ENCODE measurements around the gene TMEM9. TPM values are rescaled to one million over a fixed set of nuclear protein-coding genes. Genes with fewer than 3 reads are reported as not detected.

The TMEM9 gene
- 28.2 TPM for total RNA-seq

DNA sequence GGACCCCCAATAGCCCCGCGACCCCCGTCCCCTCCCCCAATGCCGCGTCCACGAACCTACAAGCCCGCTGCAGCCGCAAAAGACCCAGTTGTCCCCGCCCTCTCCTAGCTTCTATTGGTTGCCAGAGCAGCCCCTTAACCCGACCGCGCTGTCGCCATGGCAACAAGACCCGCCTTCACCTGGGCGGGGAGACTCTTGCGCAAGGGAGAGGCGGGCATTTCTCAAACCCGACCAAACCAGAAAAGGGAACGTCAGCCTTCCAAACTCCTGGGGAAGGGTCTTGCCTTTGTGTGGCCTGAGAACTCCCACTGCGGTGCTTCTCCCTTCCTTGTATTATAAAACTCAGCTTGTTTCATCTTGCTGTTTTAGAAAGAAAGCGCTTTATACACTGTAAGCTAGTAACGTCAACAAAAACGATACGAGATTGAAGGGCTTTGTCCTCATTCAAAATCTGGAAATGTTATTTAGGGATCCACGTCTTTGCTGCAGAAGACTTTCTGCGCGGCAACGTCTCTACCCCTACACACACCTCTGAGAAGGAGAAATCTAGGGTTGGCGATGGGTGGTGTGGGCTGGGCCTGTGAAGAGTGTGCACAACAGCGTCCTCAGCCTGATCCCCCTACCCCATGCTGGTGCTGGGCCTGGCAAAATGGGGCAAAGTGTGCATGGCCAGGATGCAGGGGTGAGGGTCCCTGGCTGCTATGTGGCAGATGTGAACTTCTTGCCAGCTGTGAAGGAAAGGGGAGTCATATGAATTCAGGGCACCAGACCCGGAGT, at the start of gene TMEM9:
TSS of gene TMEM9 (minus strand) at position 86 of the 777 bp plus-strand sequence. CDS start 551 bp downstream, outside the sequence.
- peak; percentile 97 for ATAC-seq

DNA sequence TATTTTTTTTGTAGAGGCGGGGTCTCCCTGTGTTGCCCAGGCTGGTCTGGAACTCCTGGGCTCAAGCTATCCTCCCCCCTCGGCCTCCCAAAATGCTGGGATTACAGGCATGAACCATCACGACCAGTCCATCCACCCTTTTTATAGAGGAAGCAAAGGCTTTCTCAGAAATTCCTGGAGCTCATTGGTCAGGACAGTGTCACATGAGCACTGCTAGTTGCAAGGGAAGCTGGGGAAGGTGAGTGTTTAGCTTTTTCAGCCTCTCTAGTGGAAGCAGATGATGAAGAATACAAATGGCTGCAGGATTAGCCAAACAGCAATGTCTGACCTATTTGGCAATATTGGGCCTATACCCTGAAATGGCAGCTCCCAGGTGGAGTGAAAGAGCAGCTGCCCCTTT, 44.3 kb upstream of the TMEM9 start:
- no peak for ATAC-seq

DNA sequence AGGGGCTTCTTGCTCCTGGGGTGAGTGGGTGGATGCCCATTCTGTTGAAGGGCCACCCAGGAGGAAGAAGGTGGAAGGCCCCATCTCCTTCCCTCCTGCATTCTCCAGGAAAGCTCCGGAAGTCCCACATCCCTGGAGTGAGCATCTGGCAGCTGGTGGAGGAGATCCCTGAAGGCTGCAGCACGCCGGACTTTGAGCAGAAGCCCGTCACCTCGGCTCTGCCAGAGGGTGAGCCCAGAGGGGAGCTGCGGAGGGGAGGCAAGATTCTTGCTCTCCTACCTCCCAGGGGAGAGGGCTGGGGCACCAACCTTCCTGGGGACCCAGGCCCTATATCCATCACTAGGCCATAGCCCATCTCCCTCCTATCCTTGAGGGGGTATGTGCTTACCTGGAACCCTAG, 39.8 kb upstream of the TMEM9 start:
- no peak for ATAC-seq

DNA sequence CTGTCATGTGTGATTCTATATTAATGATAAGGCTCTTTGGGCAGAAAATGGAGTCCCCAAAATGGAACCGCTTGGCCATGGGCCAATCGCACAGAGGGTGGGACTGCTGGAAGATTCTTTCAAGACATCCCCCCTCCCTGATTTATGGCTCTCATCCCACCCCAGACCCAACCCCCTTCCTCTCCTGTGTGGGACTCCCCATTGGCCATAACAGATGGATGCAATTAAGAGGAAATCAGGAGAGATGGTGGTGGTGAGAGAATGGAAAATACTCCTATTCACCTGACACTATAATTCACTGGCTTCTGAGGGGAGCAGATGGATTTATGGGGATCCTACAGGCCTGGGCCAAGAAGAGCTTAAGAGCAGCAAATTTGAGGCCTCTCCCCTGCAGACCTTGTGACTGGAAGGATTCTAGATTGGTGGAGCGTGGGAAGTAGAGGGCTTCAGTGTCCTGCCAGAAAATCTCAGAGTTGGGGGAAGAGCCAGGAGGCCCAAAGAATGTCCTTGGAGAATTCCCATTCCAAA, 38.1 kb upstream of the TMEM9 start:
- no peak for ATAC-seq

DNA sequence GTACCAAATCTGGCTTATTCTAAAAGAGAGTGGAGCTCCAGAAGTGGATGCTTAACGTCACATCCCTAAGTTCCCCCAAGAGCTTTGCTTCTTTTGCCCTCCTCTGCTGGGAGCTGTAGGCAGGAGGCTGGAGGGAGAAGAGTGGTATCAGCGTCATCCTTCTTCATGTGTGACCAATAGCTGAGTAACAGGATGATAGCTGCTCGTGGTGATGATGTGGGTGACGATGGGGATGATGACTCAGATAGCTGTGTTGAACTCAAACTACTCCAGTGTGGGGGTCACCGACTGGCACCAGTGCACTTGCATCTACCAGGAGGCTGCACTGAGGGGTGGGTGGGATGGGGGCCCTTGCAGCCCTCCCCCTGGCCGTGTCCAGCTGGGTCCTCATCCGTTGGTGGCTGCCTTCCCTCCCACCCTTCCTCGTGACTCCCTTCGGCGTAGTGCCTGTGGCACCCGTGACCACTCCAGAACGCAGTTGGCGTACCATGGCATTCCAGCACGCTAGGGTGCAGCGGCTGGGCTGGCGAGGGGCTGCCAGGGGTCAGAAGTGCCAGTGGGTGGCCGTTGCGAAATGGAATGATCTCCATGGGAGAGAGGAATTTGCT, 37.5 kb upstream of the TMEM9 start:
- ATAC-seq: peak; percentile 16

DNA sequence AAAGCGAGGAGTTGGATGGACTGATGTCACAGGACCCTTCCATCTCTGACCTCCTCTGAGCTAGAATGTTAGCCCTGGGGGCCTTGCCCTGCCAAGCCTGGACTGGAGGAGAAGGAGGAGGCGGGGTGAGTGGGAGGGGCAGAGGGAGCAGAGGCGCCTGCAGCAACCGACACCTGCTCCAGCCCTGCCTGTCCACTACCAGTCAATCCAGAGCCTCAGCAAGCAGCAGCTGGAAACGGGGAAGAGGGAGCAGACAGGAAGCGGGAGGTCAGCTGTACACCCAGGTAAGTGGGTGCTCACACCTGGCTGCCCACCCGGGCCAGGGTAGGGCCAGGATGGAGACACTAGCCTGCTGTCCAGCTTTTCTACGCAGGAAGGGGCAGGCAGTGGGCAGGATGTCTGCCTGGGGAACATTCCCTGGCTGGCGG, 36.4 kb upstream of the TMEM9 start, which contains the start of gene IGFN1:
TSS of gene IGFN1 (plus strand) at position 201 of the 428 bp plus-strand sequence. CDS start 2,470 bp downstream, outside the sequence.
- ATAC-seq: no peak

DNA sequence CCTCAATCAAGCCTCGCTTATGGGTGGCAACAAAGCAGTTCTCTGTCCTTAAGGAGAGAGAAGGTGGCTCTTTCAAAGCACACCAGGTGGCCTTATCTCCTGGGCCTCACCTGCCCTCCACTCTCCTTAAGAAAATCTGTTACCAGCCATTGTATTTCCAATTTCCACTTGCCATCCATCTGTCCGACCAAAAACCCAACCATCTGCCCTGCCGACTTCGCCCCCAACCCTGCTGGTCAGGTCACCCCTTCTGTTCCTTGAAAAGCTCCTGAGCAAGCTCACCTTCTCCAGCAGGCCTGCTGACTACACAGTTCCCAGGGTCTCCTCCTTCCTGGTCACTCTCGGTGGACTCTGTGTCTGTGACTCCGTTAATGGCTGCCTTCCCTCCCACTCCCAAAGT, 35.7 kb upstream of the TMEM9 start:
- ATAC-seq: no peak

DNA sequence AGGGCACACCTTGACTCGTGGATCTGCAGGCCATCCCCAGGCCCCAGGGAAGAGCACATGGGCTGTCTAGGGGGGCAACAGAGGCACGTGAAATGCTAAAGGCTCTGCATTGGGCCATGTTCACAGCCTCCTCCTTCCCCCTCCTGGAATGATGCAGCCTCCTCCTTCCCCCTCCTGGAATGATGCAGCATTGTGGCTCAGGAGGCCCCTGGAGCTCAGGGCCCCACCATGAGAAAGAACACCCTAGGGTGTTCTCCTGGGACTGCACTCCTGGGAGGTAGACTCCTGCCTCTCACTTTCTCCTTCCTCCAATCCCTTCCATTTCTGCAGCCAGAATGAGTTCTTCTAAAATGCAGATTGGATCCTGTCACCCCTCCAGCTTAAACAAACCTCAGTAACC, 34.8 kb upstream of the TMEM9 start:
- no peak for ATAC-seq

DNA sequence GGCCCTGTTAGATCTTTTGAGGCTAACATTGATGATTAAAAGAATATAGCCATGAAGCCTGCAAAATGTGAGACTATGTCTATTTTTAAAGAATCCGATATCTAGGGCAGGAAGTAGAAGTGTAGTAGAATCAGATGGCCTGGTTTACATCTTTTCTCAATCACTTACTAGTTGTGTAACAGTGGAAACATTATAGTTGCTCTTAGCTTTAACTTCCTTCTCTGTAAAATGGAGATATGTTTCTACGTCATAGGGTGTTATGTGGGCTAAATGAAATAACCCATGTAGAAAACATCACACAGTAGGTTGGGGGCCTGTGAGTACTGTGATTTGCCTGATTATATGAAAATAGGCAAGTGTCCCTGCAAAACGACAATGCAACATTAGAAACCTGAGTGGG, 31.9 kb upstream of the TMEM9 start:
- ATAC-seq: no peak

DNA sequence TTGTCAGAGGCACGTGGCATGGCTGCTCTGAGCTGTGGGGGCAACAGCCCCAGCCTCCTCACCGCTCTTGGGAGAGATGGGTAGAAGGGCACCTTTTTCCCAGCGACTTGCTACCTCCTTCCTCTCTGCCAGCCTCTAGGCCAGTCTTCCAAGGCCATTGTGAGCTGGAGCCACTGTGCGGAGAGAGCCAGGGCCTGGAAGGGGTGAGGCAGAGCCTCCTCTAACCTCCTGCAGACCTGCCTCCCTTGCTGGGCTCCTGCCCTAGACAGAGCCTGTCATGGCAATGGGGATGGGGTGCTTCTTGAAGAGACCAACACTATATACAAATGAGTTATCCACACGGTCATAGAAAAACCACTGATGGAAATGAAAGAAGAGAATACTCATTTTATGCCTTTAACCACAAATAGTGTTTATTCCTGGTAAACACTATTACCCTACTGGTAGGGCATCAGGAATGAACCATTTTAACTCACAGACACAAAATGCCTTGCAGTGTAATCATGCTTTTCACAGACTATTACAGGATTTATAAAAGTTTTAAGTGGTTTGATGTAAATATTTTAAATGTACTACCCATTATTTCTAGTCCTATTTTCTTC, 31.4 kb upstream of the TMEM9 start:
- no peak for ATAC-seq

DNA sequence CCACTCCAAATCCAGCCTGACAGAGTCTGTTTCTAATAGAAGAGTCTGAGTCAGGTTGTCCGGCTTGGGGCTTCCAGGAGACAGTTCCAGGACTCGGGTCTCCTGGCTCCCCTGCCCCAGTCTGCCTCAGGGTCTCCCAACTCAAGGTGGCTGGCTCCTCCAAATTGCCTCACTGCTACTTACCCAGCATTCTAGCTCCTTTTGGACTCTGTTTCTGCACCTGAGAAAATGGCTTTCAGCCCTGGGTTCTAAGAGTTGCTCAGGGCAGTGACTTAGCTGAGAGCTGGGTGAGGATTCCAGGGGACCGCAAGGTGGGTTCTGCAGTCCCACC, 30.8 kb upstream of the TMEM9 start:
- ATAC-seq: no peak

DNA sequence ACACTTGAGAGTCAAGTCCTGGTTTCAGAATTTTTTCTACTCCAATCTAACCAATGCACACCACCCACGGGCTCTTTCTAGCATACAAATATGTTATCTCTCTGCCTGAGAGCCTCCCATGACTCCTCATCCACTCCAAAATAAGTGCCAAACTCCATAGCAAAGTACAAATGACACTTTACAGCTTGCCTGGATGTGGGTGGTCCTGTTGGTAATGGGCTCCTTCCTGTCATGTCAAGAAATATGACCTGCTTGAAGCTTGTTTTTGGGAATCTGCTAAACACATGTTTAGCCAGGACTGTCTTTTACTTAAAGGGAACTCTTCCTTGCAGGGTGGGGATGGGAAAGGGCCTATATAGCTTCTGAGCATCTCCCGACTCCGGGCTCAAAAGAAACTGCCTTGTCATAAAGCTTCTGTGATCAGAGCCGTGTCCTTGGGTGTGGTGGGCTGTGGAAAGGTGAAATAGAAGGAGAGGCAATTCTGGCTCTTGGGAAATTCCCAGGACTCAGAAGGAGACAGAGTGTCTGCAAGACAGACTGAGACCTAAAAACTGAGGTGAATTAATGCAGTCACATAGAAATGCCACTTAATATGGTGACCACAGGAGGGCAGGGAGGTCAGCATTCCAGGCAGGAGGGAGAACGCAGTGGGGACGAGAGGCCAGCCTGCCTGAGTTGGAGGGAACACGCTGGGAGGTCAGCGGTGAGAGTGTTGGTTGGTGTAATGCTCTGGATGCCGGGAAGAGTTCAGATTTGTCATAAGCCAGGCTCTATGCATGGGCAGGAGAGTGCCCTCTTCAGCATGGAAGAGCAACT, 30.2 kb upstream of the TMEM9 start:
- ATAC-seq: peak; percentile 89

DNA sequence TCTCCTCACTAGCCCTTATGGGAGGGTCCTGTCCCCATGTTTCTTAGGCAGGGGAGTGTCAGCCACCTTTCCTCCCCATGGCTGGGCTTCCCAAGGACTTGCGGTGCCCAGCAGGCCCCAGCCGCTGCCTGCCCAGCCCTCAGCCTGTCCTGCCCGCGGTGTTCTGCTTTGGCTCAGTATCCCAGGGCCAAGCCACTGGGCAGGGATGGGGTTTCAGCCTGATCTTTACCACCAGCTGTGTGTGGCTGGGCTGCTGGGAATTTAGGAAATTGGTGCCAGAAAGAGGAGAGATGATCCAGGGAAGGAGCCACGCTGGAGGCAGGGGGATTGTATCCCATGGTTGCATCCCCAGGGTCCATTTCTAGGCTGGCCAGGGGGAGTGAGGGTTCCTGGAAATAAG, 29.5 kb upstream of the TMEM9 start:
- ATAC-seq: no peak

DNA sequence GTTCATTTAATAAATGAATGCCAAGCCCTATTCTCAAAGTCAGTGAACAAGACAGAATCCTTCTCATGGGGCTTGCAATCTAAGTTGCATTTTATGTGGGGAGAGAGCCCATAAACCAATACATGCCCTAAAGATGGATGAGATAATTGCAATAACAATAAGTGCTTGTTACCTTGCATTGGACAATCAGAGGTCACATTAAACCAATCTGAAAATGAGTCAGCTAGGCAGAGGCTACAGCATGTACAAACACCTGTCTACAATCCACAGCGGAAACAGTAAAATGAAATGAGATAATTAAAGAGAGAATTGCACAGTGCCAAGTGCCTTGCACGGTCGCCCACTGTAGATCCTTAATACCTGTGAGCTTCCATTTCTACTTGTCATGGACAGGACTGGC, 28.9 kb upstream of the TMEM9 start:
- no peak for ATAC-seq

DNA sequence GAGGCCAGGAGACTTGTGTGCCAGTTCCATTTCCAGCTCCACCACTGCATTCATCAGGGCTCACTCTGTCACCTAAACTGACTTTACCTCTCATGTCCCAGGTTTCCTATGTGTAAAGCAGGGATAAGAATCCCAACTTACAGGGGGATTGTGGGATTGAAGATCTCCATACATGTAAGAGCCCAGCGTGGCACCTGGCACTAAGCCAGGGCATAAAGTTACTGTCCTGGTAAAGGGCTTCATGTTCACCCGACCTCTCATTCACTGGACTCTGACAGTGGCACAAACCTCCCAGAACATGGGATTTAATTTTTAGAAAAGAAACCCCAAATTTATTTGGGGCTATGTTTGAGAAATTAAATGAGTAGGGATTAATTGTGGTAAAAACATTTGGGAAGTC, 27.5 kb upstream of the TMEM9 start:
- no peak for ATAC-seq

DNA sequence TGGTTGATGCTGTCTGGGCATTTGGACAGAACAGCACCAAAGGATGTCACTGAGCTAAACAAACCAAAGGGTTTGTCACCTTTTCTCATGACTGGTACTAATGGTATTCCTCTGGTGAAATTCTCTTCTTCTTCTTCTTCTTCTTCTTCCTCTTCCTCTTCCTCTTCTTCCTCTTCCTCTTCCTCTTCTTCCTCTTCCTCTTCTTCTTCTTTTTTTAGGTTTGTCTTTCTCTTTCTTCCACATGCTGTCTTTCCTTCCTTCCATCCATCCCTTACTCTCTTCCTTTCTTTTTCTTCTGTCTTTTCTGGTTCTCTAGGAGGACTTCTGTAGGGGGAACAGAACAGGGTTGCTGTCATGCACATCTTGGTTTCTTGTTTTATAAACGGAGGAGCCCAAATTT, 27.0 kb upstream of the TMEM9 start:
- ATAC-seq: no peak

DNA sequence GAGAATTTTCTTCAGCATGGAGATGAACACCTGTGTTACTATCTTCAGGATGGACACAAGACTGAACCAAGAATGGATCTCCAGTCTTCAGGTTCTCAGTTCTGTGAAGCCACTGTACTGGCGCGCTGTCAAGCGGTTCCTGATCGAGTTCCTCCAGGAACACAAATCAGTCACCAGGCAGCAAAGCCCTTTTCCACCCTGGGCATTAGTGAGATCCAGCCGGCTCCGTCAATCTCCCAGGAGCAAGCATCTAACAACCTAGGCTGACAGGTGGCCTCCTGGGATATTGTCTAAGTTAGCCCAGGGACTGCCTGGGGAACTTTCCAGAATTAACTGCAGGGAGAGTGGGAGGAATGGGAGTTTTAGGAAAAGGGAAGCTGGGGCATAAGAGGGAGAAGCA, 26.6 kb upstream of the TMEM9 start:
- ATAC-seq: no peak

DNA sequence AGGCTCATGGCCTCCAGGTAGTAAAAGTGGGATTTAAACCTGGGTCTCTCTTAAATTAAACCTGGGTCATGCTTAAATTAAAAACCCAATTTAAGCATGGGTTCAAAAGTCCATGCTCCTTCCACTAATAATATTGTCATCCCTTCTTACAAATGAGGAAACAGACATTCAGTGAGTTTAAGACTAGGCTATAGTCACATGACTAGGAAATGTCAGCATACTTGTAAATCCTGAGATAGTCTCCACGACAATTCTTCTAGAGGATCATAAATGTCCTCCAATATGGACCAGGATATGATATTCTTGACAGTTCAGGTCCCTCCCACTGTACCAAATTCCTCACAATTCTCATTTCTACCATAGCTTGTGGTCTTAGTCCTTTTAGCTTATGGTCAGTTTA, 25.9 kb upstream of the TMEM9 start:
- no peak for ATAC-seq

DNA sequence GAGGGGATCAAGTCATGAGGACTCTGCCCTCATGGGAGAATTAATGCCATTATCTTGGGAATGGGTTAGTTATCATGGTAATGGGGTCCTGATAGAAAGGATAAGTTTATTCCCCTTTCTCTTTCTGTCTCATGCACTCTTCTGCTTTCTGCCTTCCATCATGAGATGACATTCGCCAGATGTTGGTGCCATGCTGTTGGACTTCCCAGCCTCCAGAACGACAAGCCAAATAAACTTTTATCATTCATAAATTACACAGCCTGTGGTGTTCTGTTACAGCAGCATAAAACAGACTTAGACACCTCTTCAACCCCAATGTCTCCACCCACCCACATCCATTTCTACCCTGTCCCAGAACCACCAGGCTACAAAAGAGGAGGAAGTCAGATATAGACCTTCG, 24.4 kb upstream of the TMEM9 start:
- ATAC-seq: no peak

DNA sequence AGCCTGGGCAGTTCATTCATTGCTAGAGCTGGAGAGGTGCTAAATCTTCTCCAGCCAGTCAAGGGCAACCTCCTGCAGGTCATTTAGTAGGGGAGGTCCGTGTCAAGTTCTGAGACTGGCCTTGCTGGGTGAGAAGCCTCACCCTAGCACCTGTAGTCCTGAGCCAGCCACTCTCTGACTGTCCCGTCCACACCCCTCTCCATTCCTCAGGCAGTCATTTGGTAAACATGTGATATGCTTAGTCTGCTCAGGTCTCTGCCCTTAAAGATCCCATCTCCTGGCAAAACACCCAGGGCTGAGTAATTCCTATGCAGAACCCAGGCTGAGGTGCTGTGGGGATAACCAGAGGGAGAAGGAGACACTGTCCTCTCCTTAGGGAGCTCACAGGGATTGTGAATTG, 22.7 kb upstream of the TMEM9 start:
- peak; percentile 88 for ATAC-seq

DNA sequence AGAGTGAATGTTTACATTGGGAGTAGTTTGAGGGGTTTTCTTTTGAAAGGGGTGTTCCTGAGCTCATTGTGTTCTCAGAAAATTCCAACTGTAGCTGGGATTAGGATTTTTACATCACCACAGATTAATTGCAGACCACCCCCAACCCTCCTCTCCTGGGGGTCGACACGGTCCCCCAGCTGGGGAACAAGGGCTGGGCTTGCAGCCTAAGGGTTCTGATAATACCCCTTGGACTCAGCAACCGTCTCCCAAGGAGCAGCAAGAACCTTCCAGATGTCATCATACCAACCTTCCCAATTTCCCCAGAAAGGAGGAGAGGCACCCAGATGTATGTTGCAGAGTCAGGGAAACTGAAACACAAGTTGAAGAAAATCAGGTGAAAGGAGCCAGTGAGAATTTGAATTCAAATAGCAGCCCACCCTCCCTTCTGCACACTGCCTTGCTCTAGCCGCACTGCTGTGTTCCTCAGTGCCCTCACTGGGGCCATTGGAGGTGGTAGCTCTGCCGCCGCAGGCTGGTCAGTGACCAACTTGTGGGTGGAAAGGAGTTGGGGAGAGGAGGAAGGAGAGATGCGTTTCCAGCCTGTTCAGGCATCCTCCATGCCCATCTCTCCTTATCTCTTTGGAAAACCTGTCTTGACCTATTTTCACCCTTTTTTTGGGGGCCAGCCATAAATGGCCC, 21.7 kb upstream of the TMEM9 start:
- no peak for ATAC-seq

DNA sequence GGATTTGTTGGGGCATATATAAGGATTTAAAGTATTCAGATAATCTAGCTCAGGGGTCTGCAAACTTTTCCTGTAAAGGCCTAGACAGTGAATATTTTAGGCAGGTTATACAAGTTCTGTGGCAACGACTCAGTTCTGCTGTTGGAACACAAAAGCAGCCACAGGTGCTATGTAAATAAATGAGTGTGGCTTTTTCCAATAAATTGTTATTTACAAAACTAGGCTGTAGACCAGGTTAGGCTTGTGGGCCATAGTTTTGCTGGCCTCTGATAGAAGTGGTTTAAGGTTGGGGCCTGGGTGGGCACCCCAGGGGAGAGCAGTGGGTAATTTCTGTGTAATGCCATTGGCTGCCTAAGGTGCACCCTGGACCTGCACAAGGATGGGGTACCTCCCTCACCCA, 19.5 kb upstream of the TMEM9 start:
- ATAC-seq: no peak
